Measurements from ENCODE around the gene STX5. TPM values are rescaled to one million over a fixed set of nuclear protein-coding genes. Genes with fewer than 3 reads are reported as not detected.
"Not testable (repeated sequence)": the region's sequence is repeated elsewhere in the genome, so short reads cannot be mapped to it uniquely, and the experiment has no call there.

STX5 gene, protein sequence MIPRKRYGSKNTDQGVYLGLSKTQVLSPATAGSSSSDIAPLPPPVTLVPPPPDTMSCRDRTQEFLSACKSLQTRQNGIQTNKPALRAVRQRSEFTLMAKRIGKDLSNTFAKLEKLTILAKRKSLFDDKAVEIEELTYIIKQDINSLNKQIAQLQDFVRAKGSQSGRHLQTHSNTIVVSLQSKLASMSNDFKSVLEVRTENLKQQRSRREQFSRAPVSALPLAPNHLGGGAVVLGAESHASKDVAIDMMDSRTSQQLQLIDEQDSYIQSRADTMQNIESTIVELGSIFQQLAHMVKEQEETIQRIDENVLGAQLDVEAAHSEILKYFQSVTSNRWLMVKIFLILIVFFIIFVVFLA
- 64.6 and 80.6 TPM in 2 replicates for total RNA-seq (2014; rRNA removed; shearing (Covaris generic))

DNA sequence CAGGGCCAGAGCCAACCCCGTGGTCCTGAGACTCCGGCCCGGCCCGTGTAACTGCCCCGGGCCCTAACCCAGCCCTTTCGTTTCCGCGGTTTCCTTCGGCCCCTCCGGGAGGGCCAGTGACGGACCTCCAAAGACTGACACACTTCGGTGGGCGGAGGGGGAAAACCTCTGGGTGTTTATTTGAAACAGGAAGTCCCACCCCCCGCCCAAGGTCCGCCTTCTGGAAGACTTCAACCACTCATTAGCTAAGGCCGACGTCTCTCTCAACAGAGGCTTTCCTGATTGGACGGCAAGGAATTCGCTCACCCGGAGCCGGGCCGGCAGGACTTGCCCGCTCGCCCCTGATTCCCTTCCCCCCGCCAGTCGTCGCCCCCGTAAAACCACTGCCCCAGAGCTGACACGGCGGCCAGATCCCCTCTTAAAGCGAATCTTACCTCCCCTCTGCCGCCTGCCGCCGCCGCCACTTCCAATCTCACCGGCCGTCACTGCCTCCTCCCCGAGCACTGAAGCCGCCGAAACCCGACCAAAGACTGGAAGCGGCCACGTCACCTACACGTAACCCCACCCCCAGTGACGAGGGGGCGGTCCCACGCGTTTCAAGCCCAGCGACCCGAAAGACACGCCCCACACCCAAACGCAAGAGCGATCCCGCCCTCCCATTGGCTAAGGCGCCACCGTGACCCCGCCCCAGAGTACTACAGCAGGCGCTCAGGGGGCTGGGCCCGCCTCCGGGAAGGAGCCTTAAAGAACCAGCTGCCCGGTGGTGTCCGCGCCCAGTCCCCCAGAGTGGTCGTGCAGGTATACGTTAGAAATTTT is at the start of gene STX5:
Gene STX5 (minus strand): TSS at position 532 of the 816 bp plus-strand sequence. CDS start 808 bp downstream, outside the sequence.
- DNase-seq (ENCODE audit: low spot score) = peak; percentile 100

DNA sequence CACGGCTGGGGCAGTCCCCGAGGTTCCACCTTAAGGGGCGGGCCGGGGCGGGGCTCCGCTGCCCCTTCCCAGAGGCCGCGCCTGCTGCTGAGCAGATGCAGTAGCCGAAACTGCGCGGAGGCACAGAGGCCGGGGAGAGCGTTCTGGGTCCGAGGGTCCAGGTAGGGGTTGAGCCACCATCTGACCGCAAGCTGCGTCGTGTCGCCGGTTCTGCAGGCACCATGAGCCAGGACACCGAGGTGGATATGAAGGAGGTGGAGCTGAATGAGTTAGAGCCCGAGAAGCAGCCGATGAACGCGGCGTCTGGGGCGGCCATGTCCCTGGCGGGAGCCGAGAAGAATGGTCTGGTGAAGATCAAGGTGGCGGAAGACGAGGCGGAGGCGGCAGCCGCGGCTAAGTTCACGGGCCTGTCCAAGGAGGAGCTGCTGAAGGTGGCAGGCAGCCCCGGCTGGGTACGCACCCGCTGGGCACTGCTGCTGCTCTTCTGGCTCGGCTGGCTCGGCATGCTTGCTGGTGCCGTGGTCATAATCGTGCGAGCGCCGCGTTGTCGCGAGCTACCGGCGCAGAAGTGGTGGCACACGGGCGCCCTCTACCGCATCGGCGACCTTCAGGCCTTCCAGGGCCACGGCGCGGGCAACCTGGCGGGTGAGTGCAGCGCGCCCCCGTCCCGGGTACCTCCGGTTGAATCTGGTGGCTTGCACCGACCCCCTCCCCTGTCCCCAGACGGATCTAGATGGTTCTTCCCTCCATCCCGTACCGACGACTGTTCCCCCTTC is 49.1 kb upstream of the STX5 start, which contains the start of gene SLC3A2:
Gene SLC3A2 (plus strand): TSS at position 94 of the 776 bp plus-strand sequence. CDS start 128 bp downstream, at position 222.
- peak; percentile 95 for DNase-seq (ENCODE audit: low spot score)

DNA sequence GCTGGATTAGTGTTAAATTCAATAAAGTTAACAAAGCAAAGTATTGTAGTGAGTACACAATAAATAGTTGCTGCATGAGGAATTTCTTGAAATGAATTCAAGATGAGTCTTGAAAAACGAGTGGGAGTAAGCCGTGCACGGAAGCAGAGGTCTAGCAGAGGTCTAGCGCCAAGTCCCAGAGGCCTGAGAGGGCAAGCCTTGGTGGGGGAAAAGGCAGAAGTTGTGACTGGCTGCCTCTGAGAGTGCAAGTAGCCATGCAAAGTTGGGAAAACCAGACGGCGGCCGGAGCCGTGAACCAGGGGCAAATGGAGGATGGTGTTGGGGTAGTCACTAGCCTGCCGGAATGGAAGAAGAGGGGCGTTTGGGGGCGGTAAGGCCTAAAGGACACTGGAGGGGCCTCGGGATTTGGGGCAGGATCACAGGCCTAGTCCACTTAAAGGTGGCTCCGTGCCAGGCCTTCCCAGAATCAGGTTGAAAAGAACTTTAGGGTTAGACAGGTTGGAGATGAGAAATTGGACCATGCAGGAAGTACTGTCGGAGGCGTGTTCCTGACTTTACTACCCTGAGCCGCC is 48.5 kb upstream of the STX5 start:
- peak; percentile 53 for DNase-seq (ENCODE audit: low spot score)

DNA sequence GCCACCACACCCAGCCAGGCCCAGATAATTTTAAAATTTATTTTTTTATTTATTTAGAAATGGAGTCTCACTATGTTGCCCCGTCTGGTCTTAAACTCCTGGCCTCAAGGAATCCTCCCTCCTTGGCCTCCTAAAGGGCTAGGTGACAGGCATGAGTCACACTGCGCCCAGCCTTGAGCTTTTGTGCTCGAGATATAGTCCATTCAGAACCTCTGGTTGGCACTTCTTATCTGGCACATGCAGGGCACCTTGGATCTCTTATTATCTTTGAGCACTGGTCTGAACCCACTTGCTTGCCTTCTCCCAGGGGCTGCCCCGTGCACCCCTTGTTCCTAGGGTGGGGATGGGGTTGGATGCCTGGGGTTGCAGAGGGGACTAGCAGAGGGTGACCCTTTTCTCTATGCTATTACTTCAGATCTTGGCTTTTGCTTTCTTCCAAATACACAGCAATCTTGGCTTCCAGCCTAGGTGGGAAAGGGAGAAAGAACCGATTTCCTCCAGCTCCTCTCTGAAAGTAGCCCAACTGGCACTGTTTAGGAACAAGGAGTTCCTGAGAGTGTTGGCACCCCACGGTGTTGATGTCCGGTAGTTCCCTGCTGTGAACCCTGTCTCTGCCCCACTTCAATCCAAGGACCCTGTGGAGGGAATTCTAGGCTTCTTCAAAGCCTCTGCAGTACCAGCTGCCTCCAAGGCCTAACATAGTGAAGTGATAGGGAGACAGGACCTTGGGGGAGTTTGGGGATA is 47.6 kb upstream of the STX5 start:
- no peak for DNase-seq (ENCODE audit: low spot score)

DNA sequence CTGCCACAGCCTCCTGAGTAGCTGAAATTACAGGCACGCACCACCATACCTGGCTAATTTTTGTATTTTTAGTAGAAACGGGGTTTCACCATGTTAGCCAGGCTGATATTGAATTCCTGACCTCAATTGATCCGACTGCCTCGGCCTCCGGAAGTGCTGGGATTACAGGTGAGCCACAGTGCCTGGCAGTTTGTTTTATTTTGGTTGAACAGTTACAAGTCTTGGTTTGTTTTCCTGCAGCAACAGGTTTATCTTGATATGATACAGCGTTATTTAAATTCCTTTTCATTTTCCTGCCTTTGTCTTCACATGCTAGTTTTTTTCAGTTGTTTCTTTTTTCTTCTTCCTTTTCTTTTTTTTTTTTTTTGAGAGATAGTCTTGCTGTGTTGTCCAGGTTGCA is 44.9 kb upstream of the STX5 start:
- DNase-seq (ENCODE audit: low spot score) = no peak

DNA sequence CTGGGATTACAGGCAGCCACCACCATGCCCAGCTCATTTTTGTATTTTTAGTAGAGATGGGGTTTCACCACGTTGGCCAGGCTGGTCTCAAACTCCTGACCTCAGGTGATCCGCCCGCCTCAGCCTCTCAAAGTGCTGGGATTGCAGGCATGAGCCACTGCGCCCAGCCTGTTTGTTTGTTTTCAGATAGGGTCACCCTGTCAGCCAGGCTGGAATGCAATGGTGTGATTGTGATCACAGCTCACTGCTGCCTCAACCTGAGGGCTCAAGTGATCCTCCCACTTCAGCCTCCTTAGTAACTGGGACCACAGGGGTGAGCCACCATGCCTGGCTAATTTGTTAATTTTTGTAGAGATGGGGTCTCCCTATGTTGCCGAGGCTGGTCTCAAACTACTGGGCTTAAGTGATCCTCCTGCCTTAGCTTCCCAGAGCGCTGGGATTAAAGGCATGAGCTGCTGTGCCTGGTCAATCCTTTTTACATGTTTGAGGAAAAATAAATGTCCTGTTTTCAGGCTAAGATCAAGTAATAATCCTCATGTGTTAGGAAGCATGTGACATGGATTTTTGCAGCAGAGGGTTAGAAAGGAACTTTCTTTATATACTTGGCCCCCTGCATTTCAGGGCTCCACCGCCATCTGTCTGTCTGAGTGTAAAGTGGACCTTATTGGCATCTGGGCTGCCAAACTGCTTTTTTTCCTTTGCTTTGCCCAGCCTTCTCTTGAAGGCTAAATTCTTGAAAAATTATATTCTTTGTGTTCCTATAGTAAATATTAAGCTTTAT is 44.0 kb upstream of the STX5 start:
- DNase-seq (ENCODE audit: low spot score) = no peak

DNA sequence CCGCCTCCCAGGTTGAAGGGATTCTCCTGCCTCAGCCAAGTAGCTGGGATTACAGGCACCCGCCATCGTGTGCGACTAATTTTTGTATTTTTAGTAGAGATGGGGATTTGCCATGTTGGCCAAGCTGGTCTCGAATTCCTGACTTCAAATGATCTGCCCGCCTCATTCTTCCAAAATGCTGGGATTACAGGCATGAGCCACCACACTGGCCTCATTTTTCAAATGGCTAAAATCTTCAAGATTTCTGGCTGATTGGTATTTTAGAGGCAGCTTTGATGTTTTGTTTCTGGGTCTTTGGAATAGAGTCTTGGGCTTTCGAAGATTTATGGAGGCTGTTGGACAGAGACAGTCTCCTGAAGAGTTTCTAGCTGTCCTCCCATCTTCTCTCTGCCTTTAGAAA is 43.0 kb upstream of the STX5 start:
- no peak for DNase-seq (ENCODE audit: low spot score)

DNA sequence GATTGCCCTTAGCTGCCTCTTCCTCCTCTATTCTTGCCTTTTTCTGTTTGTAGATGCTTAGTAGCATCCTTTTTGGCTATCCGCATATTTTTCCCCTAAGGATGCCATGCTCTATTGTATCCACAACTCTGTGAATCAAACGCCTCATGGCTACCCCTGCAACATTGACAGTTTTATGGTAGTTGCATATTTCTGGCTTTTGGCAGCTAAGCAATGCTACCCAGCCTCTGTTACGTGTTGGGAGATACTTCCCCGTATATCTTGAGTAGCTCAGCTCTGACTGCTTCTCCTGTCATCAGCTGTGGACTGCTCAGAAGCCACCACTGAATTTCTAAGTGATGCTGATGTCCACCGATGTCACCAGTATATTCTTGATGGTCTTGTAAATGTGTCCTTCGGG is 33.8 kb upstream of the STX5 start:
- no peak for DNase-seq (ENCODE audit: low spot score)

DNA sequence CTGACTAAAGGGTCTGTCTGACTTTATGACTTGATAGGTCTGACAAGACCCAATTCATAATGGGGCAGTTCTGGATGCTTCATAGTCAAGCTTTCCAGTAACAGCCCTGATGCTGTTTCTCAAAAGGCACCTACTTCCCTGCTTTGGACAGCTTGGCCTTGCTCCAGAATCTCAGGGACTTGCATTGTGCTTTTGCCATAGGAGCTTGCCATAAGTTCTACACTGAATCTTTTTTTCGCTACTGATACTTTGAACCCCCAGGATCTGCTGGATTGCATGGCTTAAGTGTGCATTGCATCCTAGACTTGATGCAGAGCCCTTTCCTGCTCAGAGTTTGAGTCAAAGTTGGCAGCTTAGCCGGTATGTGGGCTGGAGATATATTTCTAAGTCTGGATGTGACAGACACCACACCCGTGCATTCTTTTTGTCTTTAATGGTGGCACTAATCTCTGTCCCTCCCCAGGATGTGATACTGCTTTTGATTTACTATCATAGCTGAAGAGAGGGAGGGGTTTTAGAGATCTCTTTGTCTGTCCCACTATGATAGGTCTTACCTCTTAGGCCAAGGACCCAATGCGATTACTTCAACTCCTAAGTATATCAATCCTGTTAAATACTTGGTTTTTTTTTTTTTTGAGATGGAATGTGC is 32.0 kb upstream of the STX5 start:
- no peak for DNase-seq (ENCODE audit: low spot score)

DNA sequence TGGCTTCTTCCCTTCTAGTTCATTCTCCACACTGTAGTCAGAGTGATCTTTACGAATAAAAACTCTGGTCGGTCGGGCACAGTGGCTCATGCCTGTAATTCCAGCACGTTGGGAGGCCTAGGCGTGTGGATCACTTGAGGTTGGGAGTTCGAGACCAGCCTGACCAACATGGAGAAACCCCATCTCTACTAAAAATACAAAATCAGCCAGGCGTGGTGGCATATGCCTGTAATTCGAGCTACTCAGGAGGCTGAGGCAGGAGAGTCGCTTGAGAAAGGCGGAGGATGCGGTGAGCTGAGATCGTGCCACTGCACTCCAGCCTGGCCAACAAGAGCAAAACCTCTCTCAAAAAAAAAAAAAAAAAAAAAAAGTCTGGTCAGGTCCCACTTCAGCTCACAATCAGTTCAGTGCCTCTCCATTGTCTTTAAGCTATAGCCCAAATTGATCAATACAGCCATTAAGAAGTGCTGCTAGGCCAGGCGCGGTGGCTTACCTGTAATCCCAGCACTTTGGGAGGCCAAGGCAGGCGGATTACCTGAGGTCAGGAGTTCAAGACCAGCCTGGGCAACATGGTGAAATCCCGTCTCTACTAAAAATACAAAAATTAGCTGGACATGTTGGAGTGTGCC is 29.8 kb upstream of the STX5 start:
- DNase-seq (ENCODE audit: low spot score) = not testable (repeated sequence)

DNA sequence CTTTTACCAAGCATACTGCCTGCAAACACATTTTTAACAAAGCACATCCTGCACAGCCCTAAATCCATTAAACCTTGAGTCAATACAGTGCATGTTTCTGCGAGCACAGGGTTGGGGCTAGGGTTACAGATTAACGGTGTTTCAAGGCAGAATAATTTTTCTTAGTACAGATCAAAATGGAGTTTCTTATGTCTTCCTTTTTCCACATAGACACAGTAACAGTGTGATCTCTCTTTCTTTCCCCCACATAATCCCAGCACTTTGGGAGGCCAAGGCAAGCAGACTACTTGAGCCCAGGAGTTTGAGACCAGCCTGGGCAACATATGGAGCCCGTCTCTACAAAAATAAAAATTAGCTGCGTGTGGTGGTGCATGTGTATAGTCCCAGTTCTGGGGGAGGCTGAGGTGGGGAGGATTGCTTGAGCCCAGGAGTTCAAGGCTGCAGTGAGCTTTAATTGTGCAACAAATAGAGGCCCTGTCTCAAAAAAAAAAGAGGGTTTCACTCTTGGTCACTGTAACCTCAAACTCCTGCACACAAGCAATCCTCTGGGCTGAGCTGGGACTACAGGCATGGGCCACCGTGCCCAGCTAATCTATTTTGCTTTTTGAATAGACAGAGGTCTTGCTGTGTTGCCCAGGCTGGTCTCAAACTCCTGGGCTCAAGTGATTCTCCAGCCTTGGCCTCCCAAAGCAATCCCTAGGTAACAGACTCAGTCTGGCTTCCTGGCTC is 29.1 kb upstream of the STX5 start:
- DNase-seq (ENCODE audit: low spot score) = no peak

DNA sequence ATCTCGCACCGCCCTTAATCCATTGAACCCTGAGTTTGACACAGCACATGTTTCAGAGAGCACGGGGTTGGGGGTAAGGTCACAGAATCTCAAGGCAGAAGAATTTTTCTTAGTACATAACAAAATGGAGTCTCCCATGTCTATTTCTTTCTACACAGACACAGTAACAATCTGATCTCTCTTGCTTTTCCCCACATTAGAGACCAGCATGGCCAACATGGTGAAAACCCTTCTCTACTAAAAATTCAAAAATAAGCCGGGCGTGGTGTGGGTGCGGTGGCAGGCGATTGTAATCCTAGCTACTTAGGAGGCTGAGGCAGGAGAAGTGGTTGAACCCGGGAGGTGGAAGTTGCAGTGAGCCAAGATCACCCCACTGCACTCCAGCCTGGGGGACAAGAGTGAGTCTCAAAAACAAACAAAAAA is 27.4 kb upstream of the STX5 start:
- not testable (repeated sequence) for DNase-seq (ENCODE audit: low spot score)

DNA sequence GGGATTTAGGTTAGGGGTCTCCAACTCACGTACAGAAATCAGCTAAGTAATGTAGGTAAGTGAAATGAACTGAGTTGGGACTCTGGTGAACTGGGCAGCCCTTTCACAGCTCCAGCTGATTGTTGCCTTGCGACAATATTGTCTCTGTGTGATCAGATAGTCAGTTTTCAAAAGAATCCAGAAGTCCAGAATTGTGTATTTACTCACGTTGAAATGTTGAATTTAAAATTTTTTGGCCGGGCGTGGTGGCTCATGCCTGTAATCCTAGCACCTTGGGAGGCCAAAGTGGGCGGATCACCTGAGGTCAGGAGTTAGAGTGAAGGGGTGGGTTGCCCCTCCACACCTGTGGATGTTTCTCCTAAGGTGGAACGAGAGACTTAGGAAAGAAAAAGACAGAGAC is 26.4 kb upstream of the STX5 start:
- no peak for DNase-seq (ENCODE audit: low spot score)

DNA sequence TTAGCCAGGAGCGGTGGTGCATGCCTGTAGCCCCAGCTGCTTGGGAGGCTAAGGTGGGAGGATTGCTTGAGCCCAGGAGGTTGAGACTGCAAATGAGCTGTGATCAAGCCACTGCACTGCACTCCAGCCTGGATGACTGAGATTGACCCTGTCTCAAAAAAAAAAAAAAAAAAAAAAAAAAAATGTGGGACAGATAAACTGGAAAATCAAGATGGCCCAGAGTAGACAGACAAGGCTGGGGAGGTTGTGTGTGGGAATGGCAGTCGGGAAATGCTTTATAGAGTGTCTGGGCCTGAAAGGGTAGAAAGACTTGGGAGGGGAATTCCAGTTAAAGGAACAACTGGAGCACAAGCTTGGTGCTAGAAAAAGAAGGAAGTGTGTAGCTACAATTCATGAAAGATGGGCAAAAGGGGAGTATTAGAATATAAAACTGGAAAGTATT is 25.7 kb upstream of the STX5 start:
- DNase-seq (ENCODE audit: low spot score) = peak; percentile 55

DNA sequence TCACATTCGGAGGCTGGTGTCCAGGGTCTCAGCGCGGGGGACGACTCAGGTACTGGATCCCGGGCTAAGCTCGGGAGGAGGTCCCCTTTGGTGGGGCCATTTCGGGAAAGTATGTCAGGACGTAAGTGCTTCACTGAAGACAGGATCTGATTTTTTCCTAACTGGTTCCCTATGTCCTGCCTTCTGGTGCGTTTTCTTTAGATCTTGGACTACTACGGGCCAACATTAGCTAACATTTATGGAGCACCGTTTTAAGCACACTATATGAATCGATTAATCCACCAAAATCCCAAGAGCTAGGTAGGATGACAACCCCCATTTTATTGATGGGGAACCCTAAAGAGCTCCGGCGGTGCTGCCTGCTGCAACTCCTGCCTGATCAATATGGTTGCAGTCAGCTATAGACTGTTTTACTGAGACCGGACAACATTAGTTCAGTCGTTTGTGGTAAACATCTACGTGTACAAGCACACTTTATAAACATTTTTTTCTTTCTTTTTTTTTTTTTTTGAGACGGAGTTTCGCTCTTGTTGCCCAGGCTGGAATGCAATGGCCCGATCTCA is 24.6 kb upstream of the STX5 start:
- no peak for DNase-seq (ENCODE audit: low spot score)

DNA sequence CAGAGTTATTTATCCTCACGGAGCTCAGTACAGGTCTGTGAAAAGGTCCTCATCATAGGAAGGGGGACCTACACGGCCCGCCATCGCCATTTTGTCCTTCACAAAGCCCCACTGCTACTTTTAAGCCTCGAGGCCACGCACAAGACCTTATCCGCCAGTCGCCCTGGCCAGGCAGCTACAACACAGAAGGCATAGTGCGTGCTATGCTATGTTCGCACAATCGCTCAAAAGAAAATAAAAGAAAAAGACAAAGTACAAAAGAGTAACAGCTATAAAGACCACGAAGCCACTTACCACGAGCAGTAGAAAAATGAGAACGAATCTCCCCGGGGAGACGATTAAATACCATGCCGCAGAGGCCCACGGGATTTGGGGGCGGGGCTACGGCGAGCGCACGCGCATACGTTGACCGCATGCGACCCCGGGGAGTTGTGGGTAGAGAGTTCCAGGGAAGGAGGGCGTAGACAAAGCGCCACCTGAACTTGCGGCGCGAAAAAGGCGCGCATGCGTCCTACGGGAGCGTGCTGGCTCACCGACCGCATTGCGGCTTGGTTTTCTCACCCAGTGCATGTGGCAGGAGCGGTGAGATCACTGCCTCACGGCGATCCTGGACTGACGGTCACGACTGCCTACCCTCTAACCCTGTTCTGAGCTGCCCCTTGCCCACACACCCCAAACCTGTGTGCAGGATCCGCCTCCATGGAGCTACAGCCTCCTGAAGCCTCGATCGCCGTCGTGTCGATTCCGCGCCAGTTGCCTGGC is 23.9 kb upstream of the STX5 start:
- peak; percentile 99 for DNase-seq (ENCODE audit: low spot score)

Data from HT-29 (cell line).